GM19467 (cell line): ENCODE measurements around the gene ASPDH.
"Not testable (repeated sequence)": the region's sequence is repeated elsewhere in the genome, so short reads cannot be mapped to it uniquely, and the experiment has no call there.

Experiments
- ATAC-seq: cut with Tn5 transposase; IDR thresholded peaks from one replicate; pipeline ENCODE4 v1.9.1; 2021; ENCODE audit warnings: mild to moderate bottlenecking, moderate library complexity; ENCODE audit not compliant: unreplicated experiment

Gene ASPDH

GRCh38 chr19:50480281-50481111, 33.2 kb downstream of the ASPDH start:
- ATAC-seq: no peak

- ATAC-seq: no peak
These were observed 33.9 kb downstream of the ASPDH start for GRCh38 chr19:50479761-50480251.

GRCh38 chr19:50478901-50479715, 34.6 kb downstream of the ASPDH start:
- ATAC-seq: no peak

- ATAC-seq: no peak
These were observed 35.8 kb downstream of the ASPDH start for GRCh38 chr19:50477751-50478515.

- ATAC-seq: no peak
These were observed 36.8 kb downstream of the ASPDH start for GRCh38 chr19:50476907-50477238.

GRCh38 chr19:50476224-50476906, 37.3 kb downstream of the ASPDH start, which contains the start of the genes EMC10 and GARIN5A:
Gene EMC10, plus strand, starts transcription at chr19:50476507. Its CDS starts 38 bp downstream, at chr19:50476545.
Gene GARIN5A, minus strand, starts transcription at chr19:50476848. Its CDS starts 460 bp downstream, at chr19:50476388.
- peak; percentile 80 for ATAC-seq

- ATAC-seq: no peak
These were observed 37.9 kb downstream of the ASPDH start for GRCh38 chr19:50475736-50476223.

- ATAC-seq: no peak
These were observed 38.6 kb downstream of the ASPDH start for GRCh38 chr19:50475101-50475568.

- not testable (repeated sequence) for ATAC-seq
These were observed 40.4 kb downstream of the ASPDH start for GRCh38 chr19:50473336-50473735.

- no peak for ATAC-seq
These were observed 44.9 kb downstream of the ASPDH start for GRCh38 chr19:50468818-50469217.

GRCh38 chr19:50467566-50467965, 46.1 kb downstream of the ASPDH start:
- no peak for ATAC-seq

GRCh38 chr19:50466706-50467039, 47.0 kb downstream of the ASPDH start:
- no peak for ATAC-seq

- no peak for ATAC-seq
These were observed 47.6 kb downstream of the ASPDH start for GRCh38 chr19:50465986-50466705.

- no peak for ATAC-seq
These were observed 48.7 kb downstream of the ASPDH start for GRCh38 chr19:50465000-50465399.

- ATAC-seq: no peak
These were observed 49.4 kb downstream of the ASPDH start for GRCh38 chr19:50464348-50464747.

- ATAC-seq: no peak
These were observed 50.7 kb downstream of the ASPDH start for GRCh38 chr19:50462970-50463369.
